ENCODE data around the gene ALKBH3. TPM values are rescaled to one million over a fixed set of nuclear protein-coding genes. Genes with fewer than 3 reads are reported as not detected.

Gene ALKBH3
- total and polyA plus RNA-seq, 7 donors, result 27.4 to 47.1 (median 33.4) TPM

DNA sequence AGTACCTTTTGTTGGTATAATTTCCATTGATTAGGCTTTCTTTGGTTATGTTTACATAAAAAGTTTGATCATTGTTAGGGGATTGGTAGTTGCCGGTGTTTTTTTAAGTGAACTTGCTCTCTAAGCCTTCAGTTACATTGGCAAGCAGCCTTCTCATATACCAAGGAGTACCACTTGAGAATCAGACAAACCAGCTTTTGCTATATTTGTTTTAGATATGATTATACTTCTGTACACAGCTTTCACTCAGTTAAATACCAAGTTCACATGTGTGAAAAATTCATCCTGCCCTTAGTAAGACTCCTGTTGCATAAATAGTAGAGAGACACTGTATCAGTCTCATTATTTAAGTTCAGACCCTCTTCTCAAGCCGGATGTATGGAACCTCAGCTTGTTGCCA lies 22.4 kb downstream of the ALKBH3 start:
- H3K4me3 ChIP-seq, result no peak overlapping the region
- no peaks in the 10 kb centered on the region for H3K27me3 ChIP-seq (ENCODE audit: insufficient read depth in 3 of 3, low read length in 2 of 3)
- H3K9me3 ChIP-seq, result no peaks in the 10 kb centered on the region
- peaks cover 0 to 57% of the 10 kb centered on the region in 2 donors for H3K36me3 ChIP-seq (ENCODE audit: insufficient read depth in 1 of 2, low read depth in 1 of 2)
- WGBS, 3 donors, result 92 to 94% (median 94%) methylated on average over 2 of the region's 2 CpGs
- TF ChIP-seq, protein P1, sequence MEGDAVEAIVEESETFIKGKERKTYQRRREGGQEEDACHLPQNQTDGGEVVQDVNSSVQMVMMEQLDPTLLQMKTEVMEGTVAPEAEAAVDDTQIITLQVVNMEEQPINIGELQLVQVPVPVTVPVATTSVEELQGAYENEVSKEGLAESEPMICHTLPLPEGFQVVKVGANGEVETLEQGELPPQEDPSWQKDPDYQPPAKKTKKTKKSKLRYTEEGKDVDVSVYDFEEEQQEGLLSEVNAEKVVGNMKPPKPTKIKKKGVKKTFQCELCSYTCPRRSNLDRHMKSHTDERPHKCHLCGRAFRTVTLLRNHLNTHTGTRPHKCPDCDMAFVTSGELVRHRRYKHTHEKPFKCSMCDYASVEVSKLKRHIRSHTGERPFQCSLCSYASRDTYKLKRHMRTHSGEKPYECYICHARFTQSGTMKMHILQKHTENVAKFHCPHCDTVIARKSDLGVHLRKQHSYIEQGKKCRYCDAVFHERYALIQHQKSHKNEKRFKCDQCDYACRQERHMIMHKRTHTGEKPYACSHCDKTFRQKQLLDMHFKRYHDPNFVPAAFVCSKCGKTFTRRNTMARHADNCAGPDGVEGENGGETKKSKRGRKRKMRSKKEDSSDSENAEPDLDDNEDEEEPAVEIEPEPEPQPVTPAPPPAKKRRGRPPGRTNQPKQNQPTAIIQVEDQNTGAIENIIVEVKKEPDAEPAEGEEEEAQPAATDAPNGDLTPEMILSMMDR (IDR thresholded peaks at IDR 0.05), result no peak
- ATAC-seq (no peak), DNase-seq (no peak)
- H3K27ac ChIP-seq, result no peak overlapping the region
- peaks cover 9% of the 10 kb centered on the region for H3K4me1 ChIP-seq
- intact Hi-C loops (cut with DNase I), result no loop called here

DNA sequence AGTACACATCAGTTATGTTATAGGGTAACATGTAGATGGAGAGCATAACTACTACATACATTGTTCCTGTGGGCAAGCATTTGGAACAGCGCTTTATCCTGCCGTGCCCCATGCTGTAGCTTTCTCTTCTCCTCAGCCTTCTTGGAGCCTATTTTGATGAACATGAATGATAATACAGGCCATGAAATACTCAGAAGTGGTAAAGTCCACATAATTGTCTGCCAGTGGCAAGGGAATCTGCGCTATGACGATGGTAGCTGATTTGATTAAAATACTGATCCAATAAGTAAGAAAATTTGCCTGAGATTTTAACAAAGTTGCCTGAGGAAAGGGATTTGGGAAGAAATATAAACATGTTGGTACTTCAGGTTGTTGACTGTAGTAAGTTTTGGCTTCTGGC lies 23.3 kb downstream of the ALKBH3 start:
- peaks cover 0 to 48% of the 10 kb centered on the region in 2 donors for H3K36me3 ChIP-seq (ENCODE audit: insufficient read depth in 1 of 2, low read depth in 1 of 2)
- WGBS, 3 donors, result 94 to 97% (median 94%) methylated on average over 4 of the region's 4 CpGs
- H3K27me3 ChIP-seq (ENCODE audit: insufficient read depth in 3 of 3, low read length in 2 of 3), result no peaks in the 10 kb centered on the region
- no peak overlapping the region for H3K27ac ChIP-seq
- peaks cover 18% of the 10 kb centered on the region for H3K4me1 ChIP-seq
- intact Hi-C loops (cut with DNase I), result no loop called here
- no peaks in the 10 kb centered on the region for H3K9me3 ChIP-seq
- H3K4me3 ChIP-seq, result no peak overlapping the region
- no peak for DNase-seq
- TF ChIP-seq, protein P1 (IDR thresholded peaks at IDR 0.05), result no peak
- no peak for ATAC-seq

DNA sequence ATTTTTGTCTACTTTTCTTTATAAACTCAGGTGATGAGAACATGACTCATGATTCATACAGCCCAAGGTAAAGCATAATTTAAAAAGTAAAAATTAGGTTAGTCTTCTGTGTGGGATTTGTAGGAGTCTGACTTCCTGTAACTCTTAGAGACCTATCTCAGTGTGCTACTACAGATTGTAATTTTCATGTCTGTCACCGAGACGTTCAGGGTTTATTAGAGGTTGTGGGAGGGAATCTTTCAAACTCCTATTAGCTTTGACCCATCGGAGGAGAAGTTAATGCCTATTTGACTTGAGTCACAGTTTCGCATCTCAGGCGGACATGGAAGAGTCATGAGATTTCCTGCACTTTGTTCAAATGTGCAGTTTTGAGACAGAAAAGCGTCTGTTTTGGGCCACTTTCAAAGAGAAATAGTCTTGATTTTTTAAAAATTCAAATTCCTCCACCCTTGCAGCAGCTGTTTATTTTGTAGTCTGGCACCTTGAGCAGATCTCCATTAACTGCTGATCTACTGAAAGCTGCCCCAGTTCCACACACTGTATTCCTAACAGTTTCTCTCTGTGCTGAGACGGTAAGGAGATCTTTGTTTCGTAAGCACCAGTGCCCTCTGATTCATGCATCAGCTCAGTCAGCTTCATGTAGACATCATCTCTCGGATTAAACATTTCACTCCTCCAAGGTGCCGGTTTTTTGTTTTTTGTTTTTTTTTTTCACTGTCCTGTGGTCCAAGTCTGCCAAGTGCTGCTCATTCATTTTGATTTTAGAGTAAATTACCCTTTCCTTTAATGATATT lies 24.3 kb downstream of the ALKBH3 start:
- ATAC-seq (peak in 3 of 4 donors; percentile 54 to 68 (median 58)), DNase-seq (no peak)
- WGBS, 3 donors, result 63 to 70% (median 63%) methylated on average over 10 of the region's 10 CpGs
- peak overlapping the region; percentile 11 for H3K27ac ChIP-seq
- H3K9me3 ChIP-seq, result no peaks in the 10 kb centered on the region
- no peaks in the 10 kb centered on the region for H3K27me3 ChIP-seq (ENCODE audit: insufficient read depth in 3 of 3, low read length in 2 of 3)
- H3K36me3 ChIP-seq (ENCODE audit: insufficient read depth in 1 of 2, low read depth in 1 of 2), result peaks cover 0 to 44% of the 10 kb centered on the region in 2 donors
- peaks cover 21% of the 10 kb centered on the region for H3K4me1 ChIP-seq
- TF ChIP-seq, protein P1 (IDR thresholded peaks at IDR 0.05), result no peak
- intact Hi-C loops (cut with DNase I), result loop anchor here in 1 of 2 donors (5.0 kb wide), 1 partner anchor 37 kb away; the partner anchor contains the start of gene C11orf96
- H3K4me3 ChIP-seq, result no peak overlapping the region

DNA sequence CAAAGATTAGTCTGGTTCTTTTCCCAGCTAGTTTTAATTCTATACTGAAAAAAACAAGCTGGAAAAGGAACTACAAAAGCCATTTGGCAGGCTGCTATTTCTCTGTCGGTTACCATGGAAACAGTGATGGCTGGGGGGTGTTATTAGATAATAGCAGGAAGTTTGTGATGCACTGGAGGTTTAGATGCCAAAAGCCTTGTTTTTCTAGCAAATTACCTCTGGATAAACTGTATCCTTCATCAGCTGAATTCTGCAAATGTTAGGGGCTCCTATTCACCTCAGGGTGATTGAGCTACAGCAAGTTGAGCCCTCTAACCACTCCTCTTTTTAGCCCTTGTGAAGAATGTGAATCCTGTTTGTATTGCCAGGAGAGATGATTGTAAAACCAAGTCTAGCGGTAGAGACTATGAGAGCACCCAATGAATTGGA lies 25.2 kb downstream of the ALKBH3 start:
- WGBS, 3 donors, result 60 to 74% (median 65%) methylated on average over 2 of the region's 2 CpGs
- ATAC-seq (no peak), DNase-seq (no peak)
- H3K27ac ChIP-seq, result peak overlapping the region; percentile 11
- peaks cover 21% of the 10 kb centered on the region for H3K4me1 ChIP-seq
- H3K4me3 ChIP-seq, result no peak overlapping the region
- H3K36me3 ChIP-seq (ENCODE audit: insufficient read depth in 1 of 2, low read depth in 1 of 2), result peaks cover 0 to 53% of the 10 kb centered on the region in 2 donors
- intact Hi-C loops (cut with DNase I), result loop anchor here in 1 of 2 donors (5.0 kb wide), 1 partner anchor 36 kb away; the partner anchor contains the start of gene C11orf96
- no peaks in the 10 kb centered on the region for H3K9me3 ChIP-seq
- H3K27me3 ChIP-seq (ENCODE audit: insufficient read depth in 3 of 3, low read length in 2 of 3), result no peaks in the 10 kb centered on the region
- TF ChIP-seq, protein P1 (IDR thresholded peaks at IDR 0.05), result no peak
